ENCODE data around the gene IL1RL1.

DNA sequence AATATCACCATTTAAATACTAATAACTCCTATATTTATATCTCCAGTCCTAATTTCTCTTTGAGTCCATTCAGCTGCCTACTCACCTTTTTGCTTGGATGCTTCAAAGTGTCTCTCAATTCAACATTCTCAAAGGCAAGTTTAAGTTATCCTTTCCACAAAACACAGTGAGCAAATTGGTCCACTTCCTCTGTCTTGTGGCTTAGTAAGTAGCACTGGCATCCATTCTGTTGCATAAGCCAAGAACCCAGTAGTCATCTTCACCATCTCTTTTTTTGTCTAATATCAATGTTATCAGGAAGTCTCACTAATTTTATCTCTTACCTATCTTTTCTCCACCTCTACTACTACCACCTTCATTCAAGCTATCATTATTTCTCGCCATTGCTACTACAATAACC is 27.4 kb upstream of the IL1RL1 start:
- TF ChIP-seq, protein P1, sequence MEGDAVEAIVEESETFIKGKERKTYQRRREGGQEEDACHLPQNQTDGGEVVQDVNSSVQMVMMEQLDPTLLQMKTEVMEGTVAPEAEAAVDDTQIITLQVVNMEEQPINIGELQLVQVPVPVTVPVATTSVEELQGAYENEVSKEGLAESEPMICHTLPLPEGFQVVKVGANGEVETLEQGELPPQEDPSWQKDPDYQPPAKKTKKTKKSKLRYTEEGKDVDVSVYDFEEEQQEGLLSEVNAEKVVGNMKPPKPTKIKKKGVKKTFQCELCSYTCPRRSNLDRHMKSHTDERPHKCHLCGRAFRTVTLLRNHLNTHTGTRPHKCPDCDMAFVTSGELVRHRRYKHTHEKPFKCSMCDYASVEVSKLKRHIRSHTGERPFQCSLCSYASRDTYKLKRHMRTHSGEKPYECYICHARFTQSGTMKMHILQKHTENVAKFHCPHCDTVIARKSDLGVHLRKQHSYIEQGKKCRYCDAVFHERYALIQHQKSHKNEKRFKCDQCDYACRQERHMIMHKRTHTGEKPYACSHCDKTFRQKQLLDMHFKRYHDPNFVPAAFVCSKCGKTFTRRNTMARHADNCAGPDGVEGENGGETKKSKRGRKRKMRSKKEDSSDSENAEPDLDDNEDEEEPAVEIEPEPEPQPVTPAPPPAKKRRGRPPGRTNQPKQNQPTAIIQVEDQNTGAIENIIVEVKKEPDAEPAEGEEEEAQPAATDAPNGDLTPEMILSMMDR (conservative IDR thresholded peaks at IDR 0.05 in 1 of 2, IDR thresholded peaks at IDR 0.05 in 1 of 2; ENCODE audit: extremely low read depth in 1 of 2, insufficient read depth in 1 of 2, low read depth in 1 of 2, low read length in 2 of 2) = no peak
- TF ChIP-seq EZH2 (IDR thresholded peaks at IDR 0.05; ENCODE audit: borderline replicate concordance, low read length) = no peak
